Caco-2 (cell line): ENCODE data around the gene DIS3L2. TPM values are rescaled to one million over a fixed set of nuclear protein-coding genes. Genes with fewer than 3 reads are reported as not detected.

Experiments
- BruUV-seq: library from RNA; stranded (reverse); fragments of 400-500 nt; replicated peaks from 2 replicates; lab custom pipeline; 2021; lab: Mats Ljungman, UMichigan
- CTCF ChIA-PET: fragments of 300-600 bp; sonication (Branson Sonifier 250); formaldehyde crosslinking; loops from one replicate; lab custom pipeline; 2022; ENCODE audit warnings: antibody characterized with exemption; lab: Charles Lee
- POLR2A ChIA-PET: fragments of 300-600 bp; sonication (Branson Sonifier 250); formaldehyde crosslinking; loops from one replicate; lab custom pipeline; 2022; ENCODE audit warnings: antibody characterized with exemption; lab: Charles Lee
- DNase-seq, 2 experiments: peaks; one replicate each; pipeline versions ENCODE4 v3.0.0 to v3.0.0-alpha.2; 2020 to 2022
- H3K27me3 ChIP-seq: replicated peaks from 2 replicates; pipeline ENCODE4 v1.6.0; 2011; ENCODE audit warnings: low read length; ENCODE audit not compliant: control insufficient read depth, insufficient read depth
- H3K36me3 ChIP-seq: 2 replicates; pipeline ENCODE4 v1.5.1; 2011; ENCODE audit warnings: low read length; ENCODE audit not compliant: control insufficient read depth, insufficient read depth
- H3K4me1 ChIP-seq: fragments of 250-450 bp; sonication (Bioruptor Pico); 2 replicates; pipeline ENCODE4 v1.5.1; 2020; ENCODE audit warnings: mild to moderate bottlenecking
- H3K4me3 ChIP-seq: 2 replicates; pipeline ENCODE4 v1.5.1; 2011; ENCODE audit warnings: low read depth, mild to moderate bottlenecking, control low read depth, low read length
- H3K9me3 ChIP-seq: fragments of 250-450 bp; sonication (Bioruptor Pico); 2 replicates; pipeline ENCODE4 v1.5.1; 2020; ENCODE audit warnings: mild to moderate bottlenecking, moderate library complexity
- H3K27ac Mint-ChIP-seq: one replicate; pipeline ENCODE4 v1.8.0; 2022; ENCODE audit warnings: mixed read lengths; ENCODE audit not compliant: unreplicated experiment
- H3K27me3 Mint-ChIP-seq: one replicate; pipeline ENCODE4 v1.8.0; 2022; ENCODE audit warnings: mixed read lengths; ENCODE audit not compliant: insufficient read depth, unreplicated experiment
- H3K36me3 Mint-ChIP-seq: one replicate; pipeline ENCODE4 v1.8.0; 2022; ENCODE audit warnings: mild to moderate bottlenecking, mixed read lengths; ENCODE audit not compliant: insufficient read depth, unreplicated experiment
- H3K4me1 Mint-ChIP-seq: one replicate; pipeline ENCODE4 v1.8.0; 2022; ENCODE audit warnings: low read depth, mixed read lengths; ENCODE audit not compliant: unreplicated experiment
- H3K4me3 Mint-ChIP-seq: one replicate; pipeline ENCODE4 v1.8.0; 2022; ENCODE audit warnings: mild to moderate bottlenecking, moderate library complexity, mixed read lengths; ENCODE audit not compliant: unreplicated experiment
- H3K9me3 Mint-ChIP-seq: one replicate; pipeline ENCODE4 v1.8.0; 2022; ENCODE audit warnings: mixed read lengths; ENCODE audit not compliant: unreplicated experiment
- intact Hi-C: fragments of 100-400 bp; cut with micrococcal nuclease; formaldehyde crosslinking; loops from one replicate; pipeline ENCODE4 v1.10.0; 2022; ENCODE audit not compliant: unreplicated experiment
- total RNA-seq: library from RNA; stranded (reverse); gene quantifications from 2 replicates; pipeline ENCODE4 v1.2.3, GENCODE V29; 2022
- TF ChIP-seq, protein P1 (sequence below), 2 experiments: fragments of 200-600 bp in 1 of 2; IDR thresholded peaks; 1 replicate in 1 of 2; 2 replicates in 1 of 2; pipeline versions ENCODE4 v1.5.1 to v1.8.0; 2011 to 2022; ENCODE audit warnings: antibody characterized with exemption in 1 of 2, control low read depth in 1 of 2, inconsistent platforms in 1 of 2, low read depth in 1 of 2, low read length in 1 of 2, mild to moderate bottlenecking in 1 of 2, moderate library complexity in 1 of 2; ENCODE audit not compliant: insufficient read depth in 1 of 2, severe bottlenecking in 1 of 2, unreplicated experiment in 1 of 2

Gene DIS3L2
- total RNA-seq, 1 experiment from 2014 or later = 15.5 TPM

- H3K36me3 ChIP-seq = no peaks in the 10 kb centered on the region
- H3K9me3 ChIP-seq = no peaks in the 10 kb centered on the region
- Mint-ChIP-seq H3K27me3 (peaks cover 3% of the 10 kb centered on the region), H3K4me1 (no peaks in the 10 kb centered on the region), H3K9me3 (no peaks in the 10 kb centered on the region), H3K27ac (no peak overlapping the region), H3K36me3 (no peaks in the 10 kb centered on the region), H3K4me3 (no peak overlapping the region)
- no peak overlapping the region for H3K4me3 ChIP-seq
- CTCF ChIA-PET = no interaction called here
- no TSS peak for BruUV-seq
- intact Hi-C loops = no loop called here
- no peaks in the 10 kb centered on the region for H3K4me1 ChIP-seq
- POLR2A ChIA-PET = no interaction called here
- DNase-seq = no peak
- H3K27me3 ChIP-seq = no peaks in the 10 kb centered on the region
- TF ChIP-seq, protein P1, sequence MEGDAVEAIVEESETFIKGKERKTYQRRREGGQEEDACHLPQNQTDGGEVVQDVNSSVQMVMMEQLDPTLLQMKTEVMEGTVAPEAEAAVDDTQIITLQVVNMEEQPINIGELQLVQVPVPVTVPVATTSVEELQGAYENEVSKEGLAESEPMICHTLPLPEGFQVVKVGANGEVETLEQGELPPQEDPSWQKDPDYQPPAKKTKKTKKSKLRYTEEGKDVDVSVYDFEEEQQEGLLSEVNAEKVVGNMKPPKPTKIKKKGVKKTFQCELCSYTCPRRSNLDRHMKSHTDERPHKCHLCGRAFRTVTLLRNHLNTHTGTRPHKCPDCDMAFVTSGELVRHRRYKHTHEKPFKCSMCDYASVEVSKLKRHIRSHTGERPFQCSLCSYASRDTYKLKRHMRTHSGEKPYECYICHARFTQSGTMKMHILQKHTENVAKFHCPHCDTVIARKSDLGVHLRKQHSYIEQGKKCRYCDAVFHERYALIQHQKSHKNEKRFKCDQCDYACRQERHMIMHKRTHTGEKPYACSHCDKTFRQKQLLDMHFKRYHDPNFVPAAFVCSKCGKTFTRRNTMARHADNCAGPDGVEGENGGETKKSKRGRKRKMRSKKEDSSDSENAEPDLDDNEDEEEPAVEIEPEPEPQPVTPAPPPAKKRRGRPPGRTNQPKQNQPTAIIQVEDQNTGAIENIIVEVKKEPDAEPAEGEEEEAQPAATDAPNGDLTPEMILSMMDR (IDR thresholded peaks at IDR 0.05; ENCODE audit: insufficient read depth in 1 of 2, low read depth in 1 of 2, low read length in 1 of 2, severe bottlenecking in 1 of 2, unreplicated experiment in 1 of 2) = no peak
These were observed 22.5 kb upstream of the DIS3L2 start for GRCh38 chr2:231939022-231939421.

DNA sequence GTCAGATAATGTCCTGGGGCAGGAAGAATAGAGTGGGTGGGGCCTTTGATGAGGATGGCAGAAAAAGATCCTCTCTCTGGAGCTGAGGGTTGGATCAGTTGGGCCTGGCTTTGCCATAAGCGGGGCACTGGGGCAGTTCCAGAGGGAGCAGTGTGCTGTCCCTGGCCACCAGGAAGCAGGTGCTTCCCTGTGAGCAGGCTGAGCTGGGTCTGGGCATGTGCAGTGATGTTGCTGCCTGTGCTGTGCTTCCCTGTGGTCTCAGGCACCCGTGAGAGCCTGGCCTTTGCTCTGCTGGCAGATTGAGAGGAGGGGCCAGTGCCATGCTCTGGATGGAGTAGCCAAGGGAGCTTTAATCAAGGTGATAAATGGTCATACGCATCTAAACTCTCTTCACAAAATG lies 20.7 kb upstream of the DIS3L2 start:
- Mint-ChIP-seq H3K4me1 (no peaks in the 10 kb centered on the region), H3K4me3 (no peak overlapping the region), H3K27me3 (peaks cover 3% of the 10 kb centered on the region), H3K9me3 (no peaks in the 10 kb centered on the region), H3K36me3 (no peaks in the 10 kb centered on the region), H3K27ac (no peak overlapping the region)
- ChIA-PET CTCF (no interaction called here), POLR2A (no interaction called here)
- TF ChIP-seq, protein P1 (IDR thresholded peaks at IDR 0.05; ENCODE audit: insufficient read depth in 1 of 2, low read depth in 1 of 2, low read length in 1 of 2, severe bottlenecking in 1 of 2, unreplicated experiment in 1 of 2) = no peak
- no peaks in the 10 kb centered on the region for H3K9me3 ChIP-seq
- no peaks in the 10 kb centered on the region for H3K27me3 ChIP-seq
- no peak for DNase-seq
- H3K4me1 ChIP-seq = no peaks in the 10 kb centered on the region
- BruUV-seq = no TSS peak
- no peak overlapping the region for H3K4me3 ChIP-seq
- intact Hi-C loops = no loop called here
- H3K36me3 ChIP-seq = no peaks in the 10 kb centered on the region

DNA sequence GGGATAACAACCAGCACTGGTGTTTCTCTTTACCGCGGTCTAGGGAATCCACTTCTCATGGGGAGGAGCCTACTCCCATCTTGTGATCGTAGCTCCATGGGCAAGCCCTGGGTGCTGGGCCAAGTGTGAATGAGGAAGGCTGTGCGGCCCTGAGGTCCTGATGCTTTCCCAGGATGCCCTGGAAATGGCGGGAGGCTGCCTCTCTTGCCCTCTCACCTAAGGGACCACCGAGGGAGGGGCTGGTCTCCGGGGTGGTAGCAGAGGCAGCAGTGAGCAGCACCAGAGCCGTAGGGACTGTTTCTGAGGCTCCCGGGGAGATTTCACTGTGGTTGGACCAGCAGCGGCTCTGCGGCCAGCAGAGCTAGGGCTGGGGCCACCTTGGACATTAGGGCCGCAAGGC lies 19.8 kb upstream of the DIS3L2 start:
- no peak overlapping the region for H3K27ac Mint-ChIP-seq

More for the DNA sequence above, 19.8 kb upstream of the DIS3L2 start:
- H3K4me3 ChIP-seq = no peak overlapping the region
- Mint-ChIP-seq H3K27me3 (peaks cover 3% of the 10 kb centered on the region), H3K4me3 (no peak overlapping the region), H3K36me3 (no peaks in the 10 kb centered on the region), H3K9me3 (no peaks in the 10 kb centered on the region), H3K4me1 (no peaks in the 10 kb centered on the region)
- H3K4me1 ChIP-seq = no peaks in the 10 kb centered on the region
- no peaks in the 10 kb centered on the region for H3K36me3 ChIP-seq
- ChIA-PET CTCF (no interaction called here), POLR2A (no interaction called here)
- DNase-seq = no peak
- TF ChIP-seq, protein P1 (IDR thresholded peaks at IDR 0.05; ENCODE audit: insufficient read depth in 1 of 2, low read depth in 1 of 2, low read length in 1 of 2, severe bottlenecking in 1 of 2, unreplicated experiment in 1 of 2) = no peak
- H3K9me3 ChIP-seq = no peaks in the 10 kb centered on the region
- intact Hi-C loops = no loop called here
- no peaks in the 10 kb centered on the region for H3K27me3 ChIP-seq
- no TSS peak for BruUV-seq
